ENCODE measurements around the gene RSRC1.

DNA sequence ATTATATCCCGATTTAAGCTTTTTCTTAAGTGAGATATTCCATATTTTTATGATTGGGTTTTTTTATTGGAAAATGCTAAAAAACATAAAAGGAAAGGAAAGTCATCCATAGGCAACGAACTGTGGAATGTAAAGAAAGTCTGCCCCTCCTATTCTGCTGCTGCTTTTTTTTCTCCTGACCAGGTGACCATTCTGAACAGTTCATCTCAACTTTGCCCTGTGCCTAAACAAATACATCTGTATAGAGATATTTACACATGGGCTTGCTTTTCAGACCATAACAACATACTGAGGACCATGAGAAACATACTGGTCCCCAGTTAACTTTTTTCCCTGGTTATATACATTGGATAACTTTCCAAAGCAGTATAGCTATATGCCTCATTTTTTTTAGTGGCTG lies 442.2 kb downstream of the RSRC1 start:
- TF ChIP-seq, protein P1, sequence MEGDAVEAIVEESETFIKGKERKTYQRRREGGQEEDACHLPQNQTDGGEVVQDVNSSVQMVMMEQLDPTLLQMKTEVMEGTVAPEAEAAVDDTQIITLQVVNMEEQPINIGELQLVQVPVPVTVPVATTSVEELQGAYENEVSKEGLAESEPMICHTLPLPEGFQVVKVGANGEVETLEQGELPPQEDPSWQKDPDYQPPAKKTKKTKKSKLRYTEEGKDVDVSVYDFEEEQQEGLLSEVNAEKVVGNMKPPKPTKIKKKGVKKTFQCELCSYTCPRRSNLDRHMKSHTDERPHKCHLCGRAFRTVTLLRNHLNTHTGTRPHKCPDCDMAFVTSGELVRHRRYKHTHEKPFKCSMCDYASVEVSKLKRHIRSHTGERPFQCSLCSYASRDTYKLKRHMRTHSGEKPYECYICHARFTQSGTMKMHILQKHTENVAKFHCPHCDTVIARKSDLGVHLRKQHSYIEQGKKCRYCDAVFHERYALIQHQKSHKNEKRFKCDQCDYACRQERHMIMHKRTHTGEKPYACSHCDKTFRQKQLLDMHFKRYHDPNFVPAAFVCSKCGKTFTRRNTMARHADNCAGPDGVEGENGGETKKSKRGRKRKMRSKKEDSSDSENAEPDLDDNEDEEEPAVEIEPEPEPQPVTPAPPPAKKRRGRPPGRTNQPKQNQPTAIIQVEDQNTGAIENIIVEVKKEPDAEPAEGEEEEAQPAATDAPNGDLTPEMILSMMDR (IDR thresholded peaks at IDR 0.05; ENCODE audit: low read depth, low read length, poor library complexity, severe bottlenecking) = no peak
- no peak for TF ChIP-seq EZH2phosphoT487 (IDR thresholded peaks at IDR 0.05; ENCODE audit: borderline replicate concordance, low read length)

All from DOHH2 (cell line).